MM.1S (cell line): Measurements from ENCODE around the gene MAS1.

Experiments used
- DNase-seq: peaks from one replicate; pipeline ENCODE4 v3.0.0-alpha.2; 2015
- H2AFZ ChIP-seq: fragments of 300-600 bp; sonication (generic); 2 replicates; pipeline ENCODE4 v1.6.0; 2016; ENCODE audit warnings: antibody characterized with exemption, low read length
- H3F3A ChIP-seq: fragments of 300-600 bp; sonication (generic); 2 replicates; pipeline ENCODE4 v1.6.1; 2016; ENCODE audit warnings: mild to moderate bottlenecking, antibody characterized with exemption, low read length, moderate library complexity, mixed read lengths; ENCODE audit not compliant: insufficient read depth
- H3K27ac ChIP-seq: fragments of 300-600 bp; sonication (generic); 2 replicates; pipeline ENCODE4 v1.5.1; 2016; ENCODE audit warnings: mild to moderate bottlenecking, low read length
- H3K27me3 ChIP-seq: fragments of 300-600 bp; sonication (generic); replicated peaks from 2 replicates; pipeline ENCODE4 v1.6.0; 2016; ENCODE audit warnings: low read length; ENCODE audit not compliant: insufficient read depth
- H3K36me3 ChIP-seq: fragments of 300-600 bp; sonication (generic); replicated peaks from 2 replicates; pipeline ENCODE4 v1.6.1; 2016; ENCODE audit warnings: mild to moderate bottlenecking, low read length, mixed read lengths; ENCODE audit not compliant: insufficient read depth
- H3K4me1 ChIP-seq: fragments of 300-600 bp; sonication (generic); 2 replicates; pipeline ENCODE4 v1.6.1; 2016; ENCODE audit warnings: low read length, mixed read lengths
- H3K4me2 ChIP-seq: fragments of 300-600 bp; sonication (generic); 2 replicates; pipeline ENCODE4 v1.6.0; 2016; ENCODE audit warnings: low read depth, low read length
- H3K4me3 ChIP-seq: fragments of 300-600 bp; sonication (generic); 2 replicates; pipeline ENCODE4 v1.5.1; 2016; ENCODE audit warnings: low read length, mixed read lengths
- H3K79me2 ChIP-seq: fragments of 300-600 bp; sonication (generic); 2 replicates; pipeline ENCODE4 v1.6.1; 2016; ENCODE audit warnings: mixed run types, low read length, mixed read lengths
- H3K9ac ChIP-seq: fragments of 300-600 bp; sonication (generic); 2 replicates; pipeline ENCODE4 v1.6.1; 2016; ENCODE audit warnings: low read length, mixed read lengths
- H3K9me2 ChIP-seq: fragments of 300-600 bp; sonication (generic); replicated peaks from 2 replicates; pipeline ENCODE4 v1.6.1; 2016; ENCODE audit warnings: mild to moderate bottlenecking, low read length, mixed read lengths; ENCODE audit not compliant: insufficient read depth
- H3K9me3 ChIP-seq: fragments of 300-600 bp; sonication (generic); replicated peaks from 2 replicates; pipeline ENCODE4 v1.6.1; 2016; ENCODE audit warnings: mild to moderate bottlenecking, low read length, mixed read lengths; ENCODE audit not compliant: insufficient read depth
- H4K20me1 ChIP-seq: fragments of 300-600 bp; sonication (generic); 2 replicates; pipeline ENCODE4 v1.6.1; 2016; ENCODE audit warnings: mild to moderate bottlenecking, low read length, moderate library complexity, mixed read lengths; ENCODE audit not compliant: insufficient read depth
- EZH2 ChIP-seq: fragments of 300-600 bp; sonication (generic); optimal IDR thresholded peaks from 2 replicates; pipeline ENCODE3; 2017; ENCODE audit warnings: low read depth, mild to moderate bottlenecking, antibody characterized with exemption, low read length, mixed read lengths
- EZH2phosphoT487 ChIP-seq: fragments of 300-600 bp; sonication (generic); IDR thresholded peaks from 2 replicates; pipeline ENCODE4 v1.6.1; 2018; ENCODE audit warnings: antibody characterized with exemption, low read length
- TF ChIP-seq, protein P1 (sequence below): fragments of 300-600 bp; sonication (generic); IDR thresholded peaks from 2 replicates; pipeline ENCODE4 v1.5.1; 2016; ENCODE audit warnings: antibody characterized with exemption, low read length, mixed read lengths

MAS1 gene

GRCh38 chr6:159910342-159910741 lies 19.6 kb downstream of the MAS1 start:
- no peaks in the 10 kb centered on the region for H3K36me3 ChIP-seq
- no peaks in the 10 kb centered on the region for H3K9me2 ChIP-seq
- no peaks in the 10 kb centered on the region for H3F3A ChIP-seq
- H3K4me3 ChIP-seq, result no peak overlapping the region
- no peak overlapping the region for H3K9ac ChIP-seq
- no peak overlapping the region for H2AFZ ChIP-seq
- no peak for DNase-seq
- TF ChIP-seq, protein P1, sequence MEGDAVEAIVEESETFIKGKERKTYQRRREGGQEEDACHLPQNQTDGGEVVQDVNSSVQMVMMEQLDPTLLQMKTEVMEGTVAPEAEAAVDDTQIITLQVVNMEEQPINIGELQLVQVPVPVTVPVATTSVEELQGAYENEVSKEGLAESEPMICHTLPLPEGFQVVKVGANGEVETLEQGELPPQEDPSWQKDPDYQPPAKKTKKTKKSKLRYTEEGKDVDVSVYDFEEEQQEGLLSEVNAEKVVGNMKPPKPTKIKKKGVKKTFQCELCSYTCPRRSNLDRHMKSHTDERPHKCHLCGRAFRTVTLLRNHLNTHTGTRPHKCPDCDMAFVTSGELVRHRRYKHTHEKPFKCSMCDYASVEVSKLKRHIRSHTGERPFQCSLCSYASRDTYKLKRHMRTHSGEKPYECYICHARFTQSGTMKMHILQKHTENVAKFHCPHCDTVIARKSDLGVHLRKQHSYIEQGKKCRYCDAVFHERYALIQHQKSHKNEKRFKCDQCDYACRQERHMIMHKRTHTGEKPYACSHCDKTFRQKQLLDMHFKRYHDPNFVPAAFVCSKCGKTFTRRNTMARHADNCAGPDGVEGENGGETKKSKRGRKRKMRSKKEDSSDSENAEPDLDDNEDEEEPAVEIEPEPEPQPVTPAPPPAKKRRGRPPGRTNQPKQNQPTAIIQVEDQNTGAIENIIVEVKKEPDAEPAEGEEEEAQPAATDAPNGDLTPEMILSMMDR, result no peak
- TF ChIP-seq EZH2, result no peak
- no peak for TF ChIP-seq EZH2phosphoT487
- H4K20me1 ChIP-seq, result no peaks in the 10 kb centered on the region
- no peaks in the 10 kb centered on the region for H3K9me3 ChIP-seq
- H3K4me2 ChIP-seq, result no peak overlapping the region
- H3K4me1 ChIP-seq, result no peaks in the 10 kb centered on the region
- H3K27ac ChIP-seq, result no peak overlapping the region
- H3K79me2 ChIP-seq, result no peaks in the 10 kb centered on the region
- no peaks in the 10 kb centered on the region for H3K27me3 ChIP-seq

- no peaks in the 10 kb centered on the region for H3K4me1 ChIP-seq
- H3K27me3 ChIP-seq, result no peaks in the 10 kb centered on the region
- no peaks in the 10 kb centered on the region for H3F3A ChIP-seq
- H3K9me3 ChIP-seq, result no peaks in the 10 kb centered on the region
- H3K36me3 ChIP-seq, result no peaks in the 10 kb centered on the region
- H3K79me2 ChIP-seq, result no peaks in the 10 kb centered on the region
- no peak overlapping the region for H3K9ac ChIP-seq
- no peak overlapping the region for H2AFZ ChIP-seq
- H3K4me3 ChIP-seq, result no peak overlapping the region
- H4K20me1 ChIP-seq, result no peaks in the 10 kb centered on the region
- H3K9me2 ChIP-seq, result no peaks in the 10 kb centered on the region
- H3K4me2 ChIP-seq, result no peak overlapping the region
- DNase-seq, result no peak
- H3K27ac ChIP-seq, result no peak overlapping the region
- TF ChIP-seq, protein P1, result no peak
- no peak for TF ChIP-seq EZH2phosphoT487
- no peak for TF ChIP-seq EZH2
Observed at GRCh38 chr6:159913375-159913774, 22.6 kb downstream of the MAS1 start.

DNA sequence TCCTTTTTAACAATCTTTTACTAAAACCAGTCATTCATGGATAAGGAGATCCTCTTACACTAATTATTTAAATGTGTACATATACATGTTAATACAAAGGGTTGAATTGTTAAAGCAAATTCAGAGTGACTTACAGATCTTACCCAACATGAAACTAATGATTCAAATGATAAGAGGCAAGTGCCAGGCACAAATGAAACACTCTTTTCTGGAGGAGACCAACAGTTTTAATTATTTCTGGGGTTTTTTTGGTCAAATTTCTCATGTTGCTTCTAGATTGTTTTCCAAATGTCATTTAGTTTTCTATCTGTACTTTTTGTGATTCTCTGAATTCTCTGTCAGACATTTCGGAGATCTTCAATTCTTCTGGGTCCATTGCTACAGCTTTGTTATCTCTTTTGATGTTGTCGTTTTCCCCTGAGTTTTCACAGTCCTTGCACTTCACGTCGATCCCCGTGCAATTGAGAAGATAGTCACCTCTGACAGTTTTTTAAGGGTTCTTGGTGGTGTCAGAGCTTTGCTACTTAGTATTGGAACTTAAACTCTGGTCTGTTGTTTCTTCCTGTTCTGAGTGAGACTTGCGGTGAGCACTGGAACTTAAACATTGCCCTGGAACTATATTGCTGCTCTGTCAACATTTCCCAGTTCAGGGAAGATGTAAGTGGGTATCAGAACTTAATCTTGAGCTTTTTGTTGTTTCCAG lies 23.2 kb downstream of the MAS1 start:
- Histone ChIP-seq H3K4me3 (no peak overlapping the region), H3K36me3 (no peaks in the 10 kb centered on the region), H3K9me2 (no peaks in the 10 kb centered on the region), H3K9ac (no peak overlapping the region), H3K4me2 (no peak overlapping the region), H3K9me3 (no peaks in the 10 kb centered on the region), H3K79me2 (no peaks in the 10 kb centered on the region), H2AFZ (no peak overlapping the region), H3K27me3 (no peaks in the 10 kb centered on the region), H3K27ac (no peak overlapping the region), H3K4me1 (no peaks in the 10 kb centered on the region), H3F3A (no peaks in the 10 kb centered on the region), H4K20me1 (no peaks in the 10 kb centered on the region)
- TF ChIP-seq EZH2phosphoT487, result no peak
- no peak for DNase-seq

- Histone ChIP-seq H3K4me3 (no peak overlapping the region), H3K4me1 (no peaks in the 10 kb centered on the region), H3K36me3 (no peaks in the 10 kb centered on the region), H3K9me3 (no peaks in the 10 kb centered on the region), H3K4me2 (no peak overlapping the region), H3K27ac (no peak overlapping the region), H2AFZ (no peak overlapping the region), H3K27me3 (no peaks in the 10 kb centered on the region), H3F3A (no peaks in the 10 kb centered on the region), H4K20me1 (no peaks in the 10 kb centered on the region), H3K9me2 (no peaks in the 10 kb centered on the region), H3K79me2 (no peaks in the 10 kb centered on the region), H3K9ac (no peak overlapping the region)
- TF ChIP-seq, protein P1, result no peak
- TF ChIP-seq EZH2phosphoT487 (no peak), EZH2 (no peak)
- DNase-seq, result no peak
Observed at GRCh38 chr6:159914565-159914923, 23.8 kb downstream of the MAS1 start.
